GM21786 (cell line): Measurements from ENCODE around the gene CNNM4.
"Not testable (repeated sequence)": the region's sequence is repeated elsewhere in the genome, so short reads cannot be mapped to it uniquely, and the experiment has no call there.

Experiments used
- ATAC-seq: cut with Tn5 transposase; IDR thresholded peaks from one replicate; pipeline ENCODE4 v1.9.1; 2021; ENCODE audit not compliant: unreplicated experiment

CNNM4 gene

GRCh38 chr2:96789245-96789617 is 28.5 kb downstream of the CNNM4 start:
- ATAC-seq, result no peak

GRCh38 chr2:96792772-96793749 is 32.4 kb downstream of the CNNM4 start:
- ATAC-seq, result no peak

DNA sequence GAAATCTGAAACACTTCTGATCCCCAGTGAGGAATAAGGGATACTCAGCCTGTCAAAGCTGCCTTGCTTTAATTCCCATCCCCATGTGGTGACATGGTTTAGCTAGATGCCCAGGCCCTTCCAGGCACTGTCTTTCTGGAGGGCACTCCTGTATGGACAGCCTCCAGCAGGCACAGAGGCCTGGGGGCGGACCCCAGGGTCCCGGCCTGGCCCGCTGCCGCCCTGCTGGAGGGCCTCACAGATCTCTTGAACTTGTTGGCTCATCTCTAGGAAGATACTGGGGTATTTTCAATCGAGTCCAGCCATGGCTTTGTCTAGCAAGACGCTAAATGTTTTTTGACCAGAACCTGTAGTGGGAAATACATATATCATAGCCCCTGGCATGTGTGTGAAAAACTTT is 34.4 kb downstream of the CNNM4 start:
- ATAC-seq, result no peak

DNA sequence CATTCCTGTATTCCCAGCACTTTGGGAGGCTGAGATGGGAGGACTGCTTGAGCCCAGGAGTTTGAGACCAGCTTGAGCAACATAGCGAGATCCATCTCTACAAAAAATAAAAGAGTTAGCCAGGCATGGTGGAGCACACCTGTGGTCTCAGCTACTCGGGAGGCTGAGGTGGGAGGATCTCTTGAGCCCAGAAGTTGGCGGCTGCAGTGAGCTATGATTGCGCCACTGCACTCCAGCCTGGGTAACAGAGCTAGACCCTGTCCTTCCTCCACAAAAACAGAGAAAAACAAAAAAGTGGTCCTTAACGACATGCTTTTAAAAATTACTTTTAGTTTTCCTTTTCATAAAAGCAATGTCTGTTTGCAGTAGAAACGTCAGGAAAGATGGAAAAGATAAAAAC is 35.8 kb downstream of the CNNM4 start:
- ATAC-seq, result not testable (repeated sequence)

GRCh38 chr2:96797066-96797625 is 36.4 kb downstream of the CNNM4 start:
- ATAC-seq, result no peak

- no peak for ATAC-seq
Observed at GRCh38 chr2:96798733-96799622, 38.3 kb downstream of the CNNM4 start.

GRCh38 chr2:96799623-96799935 is 38.9 kb downstream of the CNNM4 start:
- ATAC-seq, result no peak

- no peak for ATAC-seq
Observed at GRCh38 chr2:96800061-96801004, 39.6 kb downstream of the CNNM4 start.

DNA sequence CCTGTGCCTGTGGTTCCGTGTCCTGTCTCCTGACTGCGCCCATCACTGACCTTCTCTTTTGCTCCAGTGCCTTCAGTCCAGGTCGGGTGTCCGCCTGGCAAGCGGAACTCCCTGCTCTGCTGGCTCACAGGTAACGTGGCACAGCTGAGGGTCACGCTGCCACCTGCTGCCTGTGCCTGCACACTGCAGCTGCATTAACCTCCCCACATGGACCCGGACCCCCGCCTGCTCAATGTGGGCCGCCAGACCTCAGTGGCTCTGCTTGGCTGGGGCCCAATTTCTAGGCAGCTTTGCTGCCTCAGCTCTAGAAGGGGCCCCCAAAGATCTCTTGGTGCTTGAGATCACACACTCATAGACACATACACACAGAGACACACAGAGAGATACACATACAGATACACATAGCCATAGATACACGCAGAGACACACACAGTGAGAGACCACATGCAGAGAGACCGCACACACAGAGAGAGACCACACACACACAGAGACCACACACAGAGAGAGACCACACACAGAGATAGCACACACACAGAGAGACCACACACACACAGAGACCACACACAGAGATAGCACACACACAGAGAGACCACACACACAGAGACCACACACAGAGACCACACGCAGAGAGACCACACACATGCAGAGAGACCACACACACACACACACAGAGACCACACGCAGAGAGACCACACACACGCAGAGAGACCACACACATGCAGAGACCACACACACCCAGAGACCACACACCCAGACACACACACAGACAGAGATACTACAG is 40.5 kb downstream of the CNNM4 start:
- no peak for ATAC-seq

GRCh38 chr2:96801786-96802595 is 41.3 kb downstream of the CNNM4 start:
- no peak for ATAC-seq

GRCh38 chr2:96802721-96803120 is 42.0 kb downstream of the CNNM4 start:
- no peak for ATAC-seq

- no peak for ATAC-seq
Observed at GRCh38 chr2:96804986-96805385, 44.3 kb downstream of the CNNM4 start.

- not testable (repeated sequence) for ATAC-seq
Observed at GRCh38 chr2:96805946-96806345, 45.2 kb downstream of the CNNM4 start.

GRCh38 chr2:96806468-96807126 is 45.9 kb downstream of the CNNM4 start:
- ATAC-seq, result no peak

DNA sequence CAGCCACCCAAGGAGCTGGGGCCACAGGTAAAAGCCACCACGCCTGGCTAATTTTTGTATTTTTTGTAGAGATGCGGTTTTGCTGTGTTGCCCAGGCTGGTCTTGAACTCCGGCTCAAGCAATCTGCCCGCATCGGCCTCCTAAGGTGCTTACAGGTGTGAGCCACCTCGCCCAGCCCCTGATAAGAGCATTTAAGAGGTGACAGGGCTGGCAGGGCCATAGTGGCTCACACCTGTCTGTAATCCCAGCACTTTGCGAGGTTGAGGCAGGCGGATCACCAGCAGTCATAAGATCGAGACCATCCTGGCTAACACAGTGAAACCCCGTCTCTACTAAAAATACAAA is 46.4 kb downstream of the CNNM4 start:
- no peak for ATAC-seq

- ATAC-seq, result no peak
Observed at GRCh38 chr2:96808176-96808837, 47.6 kb downstream of the CNNM4 start.

GRCh38 chr2:96809216-96809882 is 48.6 kb downstream of the CNNM4 start:
- no peak for ATAC-seq
